ENCODE measurements around the gene SLC5A10. TPM values are rescaled to one million over a fixed set of nuclear protein-coding genes. Genes with fewer than 3 reads are reported as not detected.

SLC5A10 gene
- polyA plus RNA-seq, 6 donors from 2014 or later: 0.06 to 0.17 (median 0.10) TPM; not detected in 1

DNA sequence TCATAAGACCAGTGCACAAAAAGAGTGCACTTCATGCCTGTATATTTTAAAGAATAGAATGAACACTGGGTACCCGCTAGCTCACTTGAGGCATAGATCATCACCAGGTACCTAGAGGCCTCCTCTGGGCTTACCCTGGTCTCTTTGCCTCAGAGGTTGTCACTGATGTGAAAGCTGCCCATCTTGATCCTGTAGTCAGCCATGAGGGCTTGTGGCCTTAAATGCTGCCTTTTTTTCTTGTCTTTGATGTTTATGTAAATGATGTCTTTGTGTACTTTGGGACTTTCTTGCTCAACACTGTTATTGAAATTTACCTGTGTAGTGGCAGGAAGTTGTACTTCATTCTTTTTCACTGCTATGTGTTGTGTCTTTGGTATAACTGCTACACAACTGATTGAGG, 26.8 kb upstream of the SLC5A10 start:
- peak overlapping the region in 1 of 6 donors; percentile 58 for H3K27ac Mint-ChIP-seq
- no peak for DNase-seq
- H3K4me3 Mint-ChIP-seq: no peak overlapping the region
- no peaks in the 10 kb centered on the region for H3K9me3 Mint-ChIP-seq
- peaks cover 0 to 7% of the 10 kb centered on the region in 2 donors for H3K36me3 Mint-ChIP-seq
- no peak for ATAC-seq (ENCODE audit: low read depth in 2 of 2)
- no peaks in the 10 kb centered on the region for H3K27me3 Mint-ChIP-seq
- peaks cover 17 to 37% (median 17%) of the 10 kb centered on the region in 3 donors for H3K4me1 Mint-ChIP-seq

DNA sequence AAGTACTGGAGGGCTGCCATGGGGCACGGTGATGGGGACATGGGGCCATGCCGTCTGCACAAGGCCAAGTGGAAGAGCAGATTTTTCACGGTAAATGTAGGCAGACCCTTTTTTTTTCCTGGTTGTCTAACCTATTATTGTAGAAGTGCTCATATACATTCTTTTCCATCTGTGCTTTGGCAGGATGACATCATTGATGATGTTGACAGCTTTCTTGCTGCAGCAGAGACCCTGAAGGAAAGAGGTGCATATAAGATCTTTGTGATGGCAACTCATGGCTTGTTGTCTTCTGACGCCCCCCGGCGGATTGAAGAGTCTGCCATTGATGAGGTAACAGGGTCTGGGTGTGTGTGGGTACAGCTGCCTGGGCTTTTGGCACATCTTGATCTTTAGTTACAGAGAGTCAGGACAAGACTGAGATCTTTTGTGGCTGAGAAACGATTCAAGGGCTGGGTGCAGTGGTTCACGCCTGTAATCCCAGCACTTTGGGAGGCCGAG, 23.3 kb upstream of the SLC5A10 start:
- Mint-ChIP-seq H3K4me1 (peaks cover 9 to 32% (median 16%) of the 10 kb centered on the region in 3 donors), H3K27ac (peak overlapping the region in 2 of 6 donors; percentile 42 to 47), H3K36me3 (peaks cover 0 to 7% of the 10 kb centered on the region in 2 donors), H3K4me3 (no peak overlapping the region), H3K27me3 (peaks cover 0 to 3% (median 0%) of the 10 kb centered on the region in 3 donors), H3K9me3 (no peaks in the 10 kb centered on the region)
- DNase-seq (no peak), ATAC-seq (ENCODE audit: low read depth in 2 of 2) (no peak)

GRCh38 chr17:18932360-18933055, 19.5 kb upstream of the SLC5A10 start:
- peak overlapping the region in 2 of 8 donors; percentile 7 to 25 for H3K4me3 Mint-ChIP-seq
- H3K27me3 Mint-ChIP-seq: peaks cover 0 to 3% (median 0%) of the 10 kb centered on the region in 3 donors
- H3K27ac Mint-ChIP-seq: peak overlapping the region in 2 of 6 donors; percentile 8 to 82
- ATAC-seq (ENCODE audit: low read depth in 2 of 2) (peak; percentile 70 to 78), DNase-seq (peak; percentile 24)
- no peaks in the 10 kb centered on the region for H3K9me3 Mint-ChIP-seq
- H3K4me1 Mint-ChIP-seq: peaks cover 9 to 22% (median 21%) of the 10 kb centered on the region in 3 donors
- peaks cover 0 to 7% of the 10 kb centered on the region in 2 donors for H3K36me3 Mint-ChIP-seq

DNA sequence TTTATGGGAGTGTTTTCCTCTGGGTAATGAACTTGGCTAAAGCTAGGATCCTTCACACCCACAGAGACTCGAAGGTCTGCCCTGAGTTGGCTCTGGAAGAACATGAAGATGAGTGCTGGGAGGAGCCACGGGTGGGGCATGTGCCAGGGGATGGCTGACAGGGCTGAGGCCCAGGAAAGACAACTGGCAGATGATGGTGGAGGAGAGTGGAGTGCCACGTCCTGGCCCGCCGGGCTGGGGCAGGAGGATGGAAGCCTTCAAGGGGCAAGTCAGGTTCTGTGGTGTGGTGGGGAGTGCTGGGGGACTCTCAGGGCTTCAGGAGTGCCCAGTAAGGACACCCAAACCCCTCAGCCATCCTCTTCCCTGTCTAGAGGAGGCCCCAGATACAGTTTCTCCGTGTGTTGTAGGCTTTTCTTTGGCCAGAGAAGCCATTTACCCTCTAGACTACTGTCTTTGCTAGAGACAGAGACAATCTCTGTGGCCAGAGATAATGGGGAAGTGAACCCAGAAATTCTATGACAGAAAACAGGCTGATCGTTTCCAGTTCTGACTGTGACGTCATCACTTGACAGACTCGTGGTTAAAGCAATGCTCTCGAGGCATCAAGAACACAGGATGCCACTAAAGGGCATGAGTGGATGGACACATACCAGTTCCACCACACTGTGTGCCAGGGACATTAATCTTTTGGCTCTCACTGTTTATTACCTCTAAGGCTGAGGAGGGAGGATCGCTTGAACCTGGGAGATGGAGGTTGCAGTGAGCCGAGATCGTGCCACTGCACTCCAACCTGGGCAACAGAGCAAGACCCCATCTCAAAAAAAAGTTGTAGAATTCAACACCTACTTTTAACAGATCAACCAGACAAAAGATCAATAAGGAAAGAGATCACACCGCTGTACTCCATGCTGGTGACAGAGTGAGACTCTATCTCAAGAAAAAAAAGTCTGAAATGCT, 18.6 kb upstream of the SLC5A10 start:
- peak; percentile 43 for DNase-seq
- peaks cover 0 to 7% of the 10 kb centered on the region in 2 donors for H3K36me3 Mint-ChIP-seq
- H3K27me3 Mint-ChIP-seq: peaks cover 0 to 3% (median 0%) of the 10 kb centered on the region in 3 donors
- peak overlapping the region in 2 of 8 donors; percentile 7 to 35 for H3K4me3 Mint-ChIP-seq
- no peaks in the 10 kb centered on the region for H3K9me3 Mint-ChIP-seq
- H3K4me1 Mint-ChIP-seq: peaks cover 9 to 22% (median 21%) of the 10 kb centered on the region in 3 donors
- H3K27ac Mint-ChIP-seq: peak overlapping the region; percentile 8 to 92 (median 42)
- ATAC-seq (ENCODE audit: low read depth in 2 of 2): peak; percentile 85 to 86

DNA sequence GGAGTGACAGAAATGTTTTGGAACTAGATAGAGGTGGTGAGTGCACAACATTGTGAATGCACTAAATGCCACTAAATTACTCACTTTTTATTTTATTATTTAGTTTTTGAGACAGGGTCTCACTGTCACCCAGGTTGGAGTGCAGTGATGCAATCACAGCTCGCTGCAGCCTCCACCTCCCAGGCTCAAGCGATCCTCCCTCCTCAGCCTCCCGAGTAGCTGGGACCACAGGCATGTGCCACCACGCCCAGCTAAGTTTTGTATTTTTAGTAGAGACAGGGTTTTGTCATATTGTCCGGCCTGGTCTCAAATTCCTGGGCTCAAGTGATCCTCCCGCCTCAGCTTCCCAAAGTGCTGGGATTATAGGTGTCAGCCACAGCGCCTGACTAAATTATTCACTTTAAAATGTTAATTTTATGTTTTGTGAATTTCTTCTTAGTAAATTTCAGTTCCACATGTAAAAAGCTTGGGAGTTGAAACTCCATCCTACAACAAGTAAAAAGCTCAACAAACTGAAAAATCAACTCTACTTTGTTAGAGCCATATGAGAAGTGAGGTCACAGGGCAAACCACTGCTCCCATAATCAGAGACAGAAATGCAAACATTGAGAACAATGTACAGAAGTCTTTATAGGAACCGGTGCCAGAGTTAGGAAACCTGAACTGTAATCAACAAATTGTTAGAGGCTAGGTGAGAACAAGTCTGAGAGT, 13.8 kb upstream of the SLC5A10 start:
- Mint-ChIP-seq H3K4me3 (no peak overlapping the region), H3K36me3 (no peaks in the 10 kb centered on the region), H3K9me3 (no peaks in the 10 kb centered on the region), H3K4me1 (peaks cover 5 to 11% (median 8%) of the 10 kb centered on the region in 3 donors), H3K27me3 (peaks cover 3 to 20% (median 11%) of the 10 kb centered on the region in 3 donors), H3K27ac (no peak overlapping the region)
- DNase-seq: no peak
- ATAC-seq (ENCODE audit: low read depth in 2 of 2): no peak

DNA sequence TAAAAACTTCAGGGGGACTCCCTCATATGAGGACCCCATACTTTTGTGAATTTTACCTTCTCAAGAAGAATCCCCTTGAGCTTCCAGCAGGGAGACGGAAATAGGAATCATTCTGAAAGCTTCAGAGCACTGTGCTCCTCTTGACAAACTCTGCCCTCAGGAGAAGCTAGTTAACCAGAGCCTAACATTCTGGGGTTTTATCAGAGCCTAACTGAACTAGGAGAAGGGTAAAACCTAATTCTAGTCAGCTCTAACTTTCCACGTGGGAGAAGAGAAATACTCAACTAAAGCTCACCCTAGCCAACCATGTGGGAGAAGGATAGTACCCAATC, 13.3 kb upstream of the SLC5A10 start:
- H3K27ac Mint-ChIP-seq: no peak overlapping the region
- no peak for ATAC-seq (ENCODE audit: low read depth in 2 of 2)
- no peak for DNase-seq
- no peak overlapping the region for H3K4me3 Mint-ChIP-seq
- H3K27me3 Mint-ChIP-seq: peaks cover 0 to 20% (median 11%) of the 10 kb centered on the region in 3 donors
- peaks cover 0 to 6% (median 3%) of the 10 kb centered on the region in 3 donors for H3K4me1 Mint-ChIP-seq
- no peaks in the 10 kb centered on the region for H3K9me3 Mint-ChIP-seq
- no peaks in the 10 kb centered on the region for H3K36me3 Mint-ChIP-seq

GRCh38 chr17:18944646-18945045, 7.3 kb upstream of the SLC5A10 start:
- Mint-ChIP-seq H3K9me3 (peaks cover 0 to 2% (median 0%) of the 10 kb centered on the region in 7 donors), H3K36me3 (no peaks in the 10 kb centered on the region), H3K27ac (peak overlapping the region in 2 of 6 donors; percentile 37 to 73), H3K4me1 (peaks cover 11 to 12% (median 11%) of the 10 kb centered on the region in 3 donors), H3K27me3 (peaks cover 12 to 48% (median 46%) of the 10 kb centered on the region in 3 donors), H3K4me3 (peak overlapping the region in 3 of 8 donors; percentile 2 to 61 (median 33))
- ATAC-seq (ENCODE audit: low read depth in 2 of 2) (peak; percentile 72 to 85), DNase-seq (peak; percentile 42)

- DNase-seq (no peak), ATAC-seq (ENCODE audit: low read depth in 2 of 2) (no peak)
- peaks cover 0 to 2% (median 0%) of the 10 kb centered on the region in 7 donors for H3K9me3 Mint-ChIP-seq
- no peaks in the 10 kb centered on the region for H3K36me3 Mint-ChIP-seq
- peak overlapping the region in 2 of 6 donors; percentile 49 to 74 for H3K27ac Mint-ChIP-seq
- peaks cover 11 to 18% (median 12%) of the 10 kb centered on the region in 3 donors for H3K4me1 Mint-ChIP-seq
- no peak overlapping the region for H3K4me3 Mint-ChIP-seq
- peaks cover 23 to 49% (median 44%) of the 10 kb centered on the region in 3 donors for H3K27me3 Mint-ChIP-seq
Observed at GRCh38 chr17:18946536-18946935, 5.4 kb upstream of the SLC5A10 start.

DNA sequence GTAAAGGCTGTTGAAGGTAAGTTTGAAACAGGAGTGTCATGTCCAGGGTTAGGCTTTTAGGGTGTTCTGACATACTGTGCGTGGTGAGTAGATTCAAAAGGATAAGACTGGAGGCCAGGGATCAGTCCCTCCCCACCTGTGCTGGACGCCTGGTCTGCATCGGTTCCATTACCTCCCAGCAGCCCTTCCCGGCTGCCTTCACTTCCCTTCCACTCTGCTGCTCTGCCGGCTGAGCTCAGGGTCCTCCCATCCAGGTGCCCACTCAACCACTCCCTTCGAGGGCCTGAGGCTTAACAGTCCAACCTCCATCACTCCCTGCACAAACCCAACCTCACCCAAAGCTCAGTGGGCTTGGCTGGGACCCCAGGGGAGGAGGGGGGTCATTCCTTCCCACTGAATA, 4.1 kb upstream of the SLC5A10 start:
- Mint-ChIP-seq H3K27me3 (peaks cover 23 to 50% (median 44%) of the 10 kb centered on the region in 3 donors), H3K4me1 (peaks cover 11 to 18% (median 12%) of the 10 kb centered on the region in 3 donors), H3K27ac (peak overlapping the region in 1 of 6 donors; percentile 89), H3K4me3 (no peak overlapping the region), H3K36me3 (no peaks in the 10 kb centered on the region), H3K9me3 (peaks cover 0 to 2% (median 0%) of the 10 kb centered on the region in 7 donors)
- ATAC-seq (ENCODE audit: low read depth in 2 of 2) (no peak), DNase-seq (no peak)

DNA sequence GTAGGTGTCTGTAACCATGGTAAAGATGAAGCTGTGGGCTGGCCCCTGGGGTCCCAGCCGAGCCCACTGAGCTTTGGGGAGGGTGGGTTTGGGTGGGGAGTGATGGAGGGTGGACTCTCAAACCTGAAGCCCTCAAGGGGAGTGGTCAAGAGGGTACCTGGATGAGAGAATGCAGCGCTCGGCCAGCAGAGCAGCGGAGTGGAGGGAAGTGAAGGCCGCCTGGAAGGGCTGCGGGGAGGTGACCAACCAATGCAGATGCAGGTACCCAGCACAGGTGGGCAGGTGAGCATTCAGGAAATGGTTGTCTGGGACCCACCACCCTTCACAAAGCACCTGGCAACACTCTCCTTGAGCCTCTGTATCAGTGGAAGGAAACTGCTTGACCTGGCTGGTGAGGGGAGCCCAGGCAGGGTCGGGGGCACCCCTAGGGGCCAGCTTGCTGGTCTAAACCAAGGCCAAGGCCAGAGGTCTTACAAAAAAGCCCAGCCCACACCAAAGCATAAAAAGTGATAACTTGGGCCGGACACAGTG, 3.4 kb upstream of the SLC5A10 start:
- peaks cover 23 to 50% (median 44%) of the 10 kb centered on the region in 3 donors for H3K27me3 Mint-ChIP-seq
- no peaks in the 10 kb centered on the region for H3K36me3 Mint-ChIP-seq
- H3K4me3 Mint-ChIP-seq: no peak overlapping the region
- peak overlapping the region in 1 of 6 donors; percentile 41 for H3K27ac Mint-ChIP-seq
- ATAC-seq (ENCODE audit: low read depth in 2 of 2): no peak
- no peak for DNase-seq
- peaks cover 0 to 2% (median 0%) of the 10 kb centered on the region in 7 donors for H3K9me3 Mint-ChIP-seq
- peaks cover 11 to 18% (median 12%) of the 10 kb centered on the region in 3 donors for H3K4me1 Mint-ChIP-seq

- ATAC-seq (ENCODE audit: low read depth in 2 of 2) (no peak), DNase-seq (no peak)
- peaks cover 19 to 50% (median 44%) of the 10 kb centered on the region in 3 donors for H3K27me3 Mint-ChIP-seq
- H3K4me3 Mint-ChIP-seq: no peak overlapping the region
- H3K9me3 Mint-ChIP-seq: peaks cover 0 to 2% (median 0%) of the 10 kb centered on the region in 7 donors
- H3K4me1 Mint-ChIP-seq: peaks cover 5 to 13% (median 6%) of the 10 kb centered on the region in 3 donors
- no peaks in the 10 kb centered on the region for H3K36me3 Mint-ChIP-seq
- H3K27ac Mint-ChIP-seq: no peak overlapping the region
Observed at GRCh38 chr17:18949566-18949965, 2.4 kb upstream of the SLC5A10 start.

- ATAC-seq (ENCODE audit: low read depth in 2 of 2): no peak
- no peak for DNase-seq
- Mint-ChIP-seq H3K36me3 (no peaks in the 10 kb centered on the region), H3K9me3 (no peaks in the 10 kb centered on the region), H3K27ac (no peak overlapping the region), H3K4me3 (no peak overlapping the region), H3K27me3 (peaks cover 15 to 52% (median 44%) of the 10 kb centered on the region in 3 donors), H3K4me1 (peaks cover 1 to 8% (median 3%) of the 10 kb centered on the region in 3 donors)
Observed at GRCh38 chr17:18950346-18950745, 1.6 kb upstream of the SLC5A10 start.

Measured in naive B cell (primary cell).